HG03025 (cell line): ENCODE measurements around the gene PRKCA.

Source experiments
- ATAC-seq: cut with Tn5 transposase; IDR thresholded peaks from one replicate; pipeline ENCODE4 v1.9.1; 2021; ENCODE audit warnings: mild to moderate bottlenecking, moderate library complexity; ENCODE audit not compliant: unreplicated experiment, low FRiP score

The PRKCA gene

GRCh38 chr17:66526827-66527226, 224.4 kb downstream of the PRKCA start:
- no peak for ATAC-seq

- ATAC-seq, result no peak
Measured at GRCh38 chr17:66527335-66527734, 224.9 kb downstream of the PRKCA start.

DNA sequence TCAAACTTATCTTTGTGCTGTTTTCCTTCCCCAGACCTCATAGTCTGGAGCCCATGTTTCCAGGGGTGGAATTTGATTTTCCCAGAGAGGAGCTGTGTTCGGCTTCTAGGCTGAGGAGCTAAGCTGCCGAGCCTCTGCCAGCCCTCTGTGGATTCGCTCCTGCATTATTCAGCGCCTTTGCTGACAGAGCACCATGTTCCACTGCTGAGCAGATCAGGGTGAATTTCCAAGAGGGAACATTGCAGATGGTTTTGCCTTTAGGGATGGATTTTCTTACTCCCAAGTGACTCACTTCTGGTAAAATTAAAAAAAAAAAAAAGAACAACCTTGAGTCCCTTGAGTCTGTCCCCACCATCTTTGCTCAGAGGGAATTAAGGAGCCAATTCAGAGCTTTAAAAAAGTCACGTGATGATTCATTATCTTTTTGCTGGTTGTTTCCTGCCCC, 229.5 kb downstream of the PRKCA start:
- ATAC-seq, result no peak

- no peak for ATAC-seq
Measured at GRCh38 chr17:66533572-66533971, 231.2 kb downstream of the PRKCA start.

- no peak for ATAC-seq
Measured at GRCh38 chr17:66533986-66534385, 231.6 kb downstream of the PRKCA start.

- no peak for ATAC-seq
Measured at GRCh38 chr17:66535611-66536010, 233.2 kb downstream of the PRKCA start.

GRCh38 chr17:66537502-66537901, 235.1 kb downstream of the PRKCA start:
- no peak for ATAC-seq

DNA sequence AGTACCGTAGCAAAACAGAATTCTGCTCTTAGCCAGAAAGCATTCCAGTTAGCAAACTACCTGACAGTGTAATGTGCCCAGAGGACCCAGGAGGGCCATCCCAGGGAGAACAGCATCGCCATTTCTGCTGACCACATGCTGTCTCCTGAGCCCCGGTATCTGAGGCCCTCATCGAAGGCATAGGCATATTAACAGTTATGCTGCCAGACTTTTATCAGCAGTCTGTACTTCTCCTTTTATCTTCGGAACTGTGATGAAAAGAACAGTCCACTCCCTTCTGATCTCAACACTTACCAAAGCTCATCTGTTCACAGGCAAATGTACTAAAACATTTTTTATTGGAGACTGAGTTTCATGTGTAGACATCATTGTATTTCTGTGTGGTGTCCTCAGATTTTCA, 236.4 kb downstream of the PRKCA start:
- ATAC-seq, result no peak

DNA sequence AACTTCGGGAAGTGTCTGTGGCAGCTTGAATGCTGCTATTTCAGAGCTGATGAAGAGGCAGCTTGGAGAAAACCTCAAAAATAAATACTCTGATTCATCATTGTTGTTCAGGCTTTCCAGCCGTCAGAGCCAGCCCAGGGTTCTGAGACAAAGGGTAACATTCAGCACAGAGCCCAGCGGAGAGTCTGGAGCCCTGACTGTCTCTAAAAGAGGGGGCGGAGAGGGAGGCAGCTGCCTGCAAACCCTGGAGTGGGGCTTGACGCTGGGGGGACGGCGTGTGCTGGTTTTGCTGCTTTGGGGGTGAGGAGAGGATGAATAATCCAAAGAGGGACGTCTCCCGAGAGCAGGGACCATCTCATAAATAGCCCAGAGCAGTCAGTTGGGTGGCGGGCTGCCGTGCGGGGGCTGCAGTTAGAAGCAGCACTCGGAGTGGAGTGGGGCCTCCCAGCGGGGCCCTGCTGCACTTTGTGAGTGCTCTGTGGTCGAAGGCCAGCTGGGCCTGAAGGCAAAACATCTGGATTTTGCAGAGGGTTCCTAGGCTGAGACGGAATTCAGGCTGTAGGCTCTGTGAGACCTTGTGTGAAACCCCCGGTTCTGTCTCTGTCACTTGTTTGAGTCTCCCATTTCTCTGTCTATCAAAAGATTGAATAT, 237.8 kb downstream of the PRKCA start:
- no peak for ATAC-seq

DNA sequence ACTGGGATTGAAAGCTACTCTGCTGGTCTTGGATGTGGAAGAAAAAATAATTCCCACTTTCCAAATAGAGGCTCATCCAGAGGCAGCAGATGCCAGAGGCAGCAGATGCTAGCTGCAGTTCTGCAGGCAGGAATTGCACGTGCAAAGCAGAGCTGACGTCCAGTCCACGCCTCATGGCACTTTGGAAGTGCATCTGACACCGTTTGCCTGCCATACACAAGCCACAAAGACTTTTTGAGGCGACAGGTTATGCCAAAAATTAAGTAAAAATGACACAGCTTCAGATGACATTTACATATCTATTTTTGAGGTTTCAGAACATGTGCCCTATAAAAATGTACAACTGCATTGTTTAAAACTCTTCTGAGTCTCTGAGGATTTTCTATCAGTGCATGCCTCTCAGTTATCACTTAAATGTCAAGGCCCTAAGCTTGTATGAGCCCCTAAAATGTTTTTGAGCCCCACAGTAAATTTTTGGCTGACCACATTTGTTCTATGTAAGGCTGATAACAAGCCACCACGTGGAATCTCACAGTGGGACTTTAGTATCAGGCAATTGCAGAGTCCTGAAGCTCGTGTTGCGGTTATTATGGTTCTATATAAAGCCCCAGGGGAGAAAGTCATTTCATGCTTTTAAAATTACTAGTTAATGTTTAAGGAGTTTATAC, 239.2 kb downstream of the PRKCA start:
- peak; percentile 47 for ATAC-seq

DNA sequence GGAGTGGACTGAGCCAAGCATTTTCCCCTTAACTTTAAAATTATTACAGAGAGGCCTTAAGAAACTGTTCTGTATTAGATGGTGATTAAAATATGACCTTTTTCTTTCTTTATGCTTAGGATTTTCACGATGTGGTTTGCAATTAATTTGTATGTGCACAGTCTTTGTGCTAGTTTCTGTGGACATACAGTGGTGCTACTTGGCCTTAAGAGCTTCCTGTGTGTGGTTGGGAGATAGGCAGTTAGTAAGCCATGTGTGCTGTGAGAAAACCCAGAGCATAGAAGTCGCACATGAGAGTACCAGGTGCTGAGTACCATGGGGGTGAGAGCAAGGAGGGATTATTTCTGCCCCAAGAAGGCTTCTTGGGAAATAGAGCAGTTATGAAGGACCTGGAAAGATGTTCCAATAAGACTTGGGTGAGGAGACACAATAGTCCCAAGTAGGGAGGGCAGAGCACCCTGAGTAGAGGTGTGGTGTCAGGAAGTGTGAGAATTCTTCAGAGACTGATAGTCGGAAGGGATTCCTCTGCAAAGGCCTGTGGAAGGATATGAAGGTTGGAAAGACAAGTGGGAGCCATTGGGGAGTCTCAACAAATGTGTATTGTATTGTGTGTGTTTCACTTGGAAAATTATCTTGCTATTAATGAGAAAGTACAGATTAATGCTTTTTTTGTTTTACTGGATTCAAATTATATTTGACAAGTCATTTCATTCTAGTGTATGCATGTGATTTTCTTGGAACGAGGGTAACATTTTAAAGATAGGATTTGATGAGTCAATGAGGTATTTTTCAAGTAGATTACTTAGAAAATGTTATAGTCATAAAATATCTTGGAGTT, 239.9 kb downstream of the PRKCA start:
- ATAC-seq, result peak; percentile 85

DNA sequence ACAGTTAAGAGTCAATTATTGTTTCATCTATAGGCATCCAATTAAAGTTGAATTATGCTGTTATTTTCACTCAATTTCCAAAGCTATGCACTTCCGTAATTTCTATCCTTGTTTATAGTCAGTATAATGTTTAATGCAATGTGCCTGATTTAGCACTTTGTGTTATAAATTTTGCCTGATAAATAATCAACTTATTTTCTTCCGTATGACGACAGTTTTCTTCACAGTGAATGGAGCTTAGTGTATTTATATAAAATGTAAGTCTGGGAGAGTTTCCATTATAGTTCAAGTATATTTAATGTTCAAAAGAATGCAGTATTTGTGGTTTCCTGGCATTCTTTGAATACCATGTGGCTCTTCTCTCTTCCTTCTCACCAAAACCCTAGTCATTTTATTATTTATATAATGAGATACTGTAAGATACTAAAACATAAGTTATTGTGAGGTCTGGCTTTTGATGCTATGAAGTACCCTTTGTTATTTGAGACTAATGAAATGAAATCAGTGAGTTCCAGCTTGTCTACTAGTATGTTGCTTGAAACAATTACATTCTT, 240.6 kb downstream of the PRKCA start:
- ATAC-seq, result no peak

DNA sequence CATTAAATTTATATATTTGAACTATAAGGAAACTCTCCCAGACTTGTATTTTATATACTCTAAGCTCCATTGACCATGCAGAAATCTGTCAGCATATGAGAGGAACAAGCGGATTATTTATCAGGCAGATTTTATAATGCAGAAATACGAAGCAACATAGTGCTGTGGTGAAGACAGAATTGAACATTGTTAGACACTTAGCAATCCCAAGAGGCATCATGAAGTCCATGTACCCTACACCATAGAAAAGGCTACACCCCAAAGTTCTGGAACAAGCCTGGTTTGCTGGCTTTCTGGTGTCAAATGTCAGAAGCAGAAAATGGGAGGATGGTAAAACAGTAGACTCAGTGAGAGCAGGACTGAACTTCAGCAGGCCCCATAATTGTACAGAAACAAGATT, 241.1 kb downstream of the PRKCA start:
- ATAC-seq, result no peak

DNA sequence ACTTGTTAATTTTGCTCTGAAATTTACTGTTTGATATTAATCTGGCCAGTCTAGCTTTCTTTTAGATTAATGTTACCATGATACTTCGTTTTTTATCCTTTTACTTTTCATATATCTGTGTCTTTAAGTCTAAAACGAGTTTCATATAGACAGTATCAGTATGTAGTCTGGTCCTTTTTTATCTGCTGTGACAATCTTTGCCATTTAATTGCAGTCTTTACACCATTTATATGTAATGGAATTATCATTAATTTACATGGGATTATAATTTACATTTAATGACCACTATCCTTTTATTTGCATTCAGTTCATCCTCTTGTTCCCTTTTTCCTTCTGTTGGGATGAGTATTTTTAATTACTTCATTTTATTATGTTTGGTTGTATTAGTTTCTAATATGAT, 243.5 kb downstream of the PRKCA start:
- ATAC-seq, result no peak

DNA sequence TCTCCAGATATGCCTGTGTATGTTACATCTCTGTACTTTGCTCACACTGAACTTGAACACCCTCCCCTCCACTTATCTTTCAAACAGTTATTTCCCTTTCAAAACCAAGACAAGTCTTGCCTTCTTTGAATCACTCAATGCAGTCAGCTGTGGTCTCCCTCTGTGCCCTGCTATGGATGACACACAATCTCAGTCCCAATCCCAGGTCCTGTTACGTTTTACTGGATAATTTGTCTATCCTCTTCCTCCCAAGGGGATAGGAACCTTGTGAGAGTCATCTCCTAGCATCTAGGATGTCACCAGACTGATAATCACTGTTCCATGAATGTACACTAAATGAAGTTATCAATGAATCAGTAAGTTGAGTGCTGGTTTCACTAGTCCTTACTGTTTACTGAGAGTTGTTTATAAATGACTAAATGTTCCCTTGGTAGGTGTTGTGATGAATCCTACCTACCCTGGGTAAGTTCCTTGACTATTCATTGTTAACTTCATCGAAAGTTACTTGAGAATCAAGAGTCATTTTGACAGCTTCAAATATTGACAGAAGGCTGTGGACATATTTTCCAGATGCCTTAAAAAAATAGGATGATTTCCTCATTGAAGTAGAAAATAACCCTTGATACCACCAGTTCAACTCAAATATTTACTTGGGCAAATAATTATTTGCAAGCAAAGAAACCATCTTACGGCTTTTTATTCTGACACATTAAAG, 244.9 kb downstream of the PRKCA start:
- ATAC-seq, result no peak

- ATAC-seq, result no peak
Measured at GRCh38 chr17:66548158-66548557, 245.7 kb downstream of the PRKCA start.

- no peak for ATAC-seq
Measured at GRCh38 chr17:66548659-66549310, 246.4 kb downstream of the PRKCA start.

- no peak for ATAC-seq
Measured at GRCh38 chr17:66549311-66549704, 246.9 kb downstream of the PRKCA start.

DNA sequence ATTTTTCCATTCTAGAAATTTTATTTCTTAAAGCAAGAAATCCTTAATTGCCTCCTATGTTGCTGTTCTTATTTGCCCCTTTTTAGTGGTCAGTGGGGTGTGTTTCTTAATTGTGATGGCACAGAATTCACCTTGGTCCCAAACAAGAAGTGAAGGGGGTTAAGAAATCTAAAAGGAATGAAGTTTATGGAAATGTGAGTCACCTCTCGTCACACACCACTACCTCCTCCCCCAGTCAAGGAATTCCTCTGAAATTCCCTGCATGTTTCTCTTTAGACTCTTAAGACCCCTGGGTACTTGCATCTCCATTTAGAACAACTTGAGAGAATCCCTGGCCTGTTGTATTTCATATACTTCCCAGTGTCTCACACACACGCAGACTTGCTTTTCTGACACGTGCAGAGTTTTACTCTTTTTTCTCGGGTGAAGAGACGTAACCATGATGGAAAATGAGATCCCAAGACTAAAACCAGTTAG, 247.4 kb downstream of the PRKCA start:
- no peak for ATAC-seq

DNA sequence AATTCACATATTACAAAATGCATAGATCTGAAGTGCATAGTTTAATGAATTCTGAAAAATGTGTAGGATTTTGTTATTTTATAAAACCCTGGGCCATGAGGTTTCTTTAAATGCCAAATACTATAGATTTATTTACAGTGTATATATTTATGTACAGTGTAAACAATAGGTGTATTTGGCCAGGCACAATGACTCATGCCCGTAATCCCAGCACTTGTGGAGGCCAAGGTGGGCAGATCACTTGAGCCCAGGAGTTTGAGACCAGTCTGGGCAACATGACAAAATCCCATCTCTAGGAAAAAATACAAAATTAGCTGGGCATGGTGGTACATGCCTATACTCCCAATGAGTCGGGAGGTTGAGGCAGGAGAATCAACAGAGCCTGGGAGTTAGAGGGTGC, 249.4 kb downstream of the PRKCA start:
- ATAC-seq, result no peak
